HG03103 (cell line): ENCODE data around the gene MARCHF10.
"Not testable (repeated sequence)": the region's sequence is repeated elsewhere in the genome, so short reads cannot be mapped to it uniquely, and the experiment has no call there.

Experiments used
- ATAC-seq: cut with Tn5 transposase; IDR thresholded peaks from one replicate; pipeline ENCODE4 v1.9.1; 2021; ENCODE audit warnings: low read depth; ENCODE audit not compliant: unreplicated experiment

Gene MARCHF10

GRCh38 chr17:62791235-62791734 is 16.8 kb downstream of the MARCHF10 start:
- ATAC-seq = no peak

GRCh38 chr17:62790564-62790986 is 17.5 kb downstream of the MARCHF10 start:
- no peak for ATAC-seq

DNA sequence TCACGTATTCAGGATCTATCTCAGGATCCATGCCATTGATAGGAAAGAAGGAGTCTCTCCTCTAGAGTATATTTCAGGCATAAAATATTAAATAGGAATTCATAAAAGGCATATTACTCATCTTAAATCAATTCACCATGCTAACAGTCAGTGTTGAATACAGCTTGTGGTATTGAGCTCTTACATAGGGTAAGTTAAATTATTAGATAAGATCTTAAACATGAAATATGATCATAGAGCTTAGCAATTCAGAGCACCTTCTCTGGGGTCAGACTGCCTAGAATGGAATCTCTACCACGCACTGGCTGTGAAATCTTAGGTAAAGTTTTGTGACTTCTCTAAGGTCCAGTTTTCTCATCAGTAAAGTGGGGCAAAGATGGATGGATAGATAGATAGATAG is 20.7 kb downstream of the MARCHF10 start:
- ATAC-seq = no peak

DNA sequence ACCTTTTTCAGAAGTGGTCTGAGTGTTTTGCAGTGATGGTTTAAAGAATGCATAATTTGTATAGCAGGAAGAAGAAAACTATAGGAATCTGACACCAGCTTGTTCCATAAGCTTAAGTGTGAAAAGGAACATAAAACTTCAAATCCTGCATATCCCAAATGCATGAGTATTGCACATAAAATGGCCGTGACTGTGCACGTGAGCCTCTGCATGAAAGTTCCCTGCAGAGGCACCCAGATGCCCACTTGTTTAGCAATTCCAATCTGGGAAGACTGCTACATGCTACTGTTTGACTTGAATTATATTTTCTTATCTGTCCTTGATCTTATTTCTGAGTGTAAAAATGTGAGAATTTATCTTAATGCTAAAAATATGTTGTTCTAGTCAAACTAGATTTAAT is 21.5 kb downstream of the MARCHF10 start:
- no peak for ATAC-seq

- ATAC-seq = not testable (repeated sequence)
Measured at GRCh38 chr17:62785983-62786382, 22.1 kb downstream of the MARCHF10 start.

DNA sequence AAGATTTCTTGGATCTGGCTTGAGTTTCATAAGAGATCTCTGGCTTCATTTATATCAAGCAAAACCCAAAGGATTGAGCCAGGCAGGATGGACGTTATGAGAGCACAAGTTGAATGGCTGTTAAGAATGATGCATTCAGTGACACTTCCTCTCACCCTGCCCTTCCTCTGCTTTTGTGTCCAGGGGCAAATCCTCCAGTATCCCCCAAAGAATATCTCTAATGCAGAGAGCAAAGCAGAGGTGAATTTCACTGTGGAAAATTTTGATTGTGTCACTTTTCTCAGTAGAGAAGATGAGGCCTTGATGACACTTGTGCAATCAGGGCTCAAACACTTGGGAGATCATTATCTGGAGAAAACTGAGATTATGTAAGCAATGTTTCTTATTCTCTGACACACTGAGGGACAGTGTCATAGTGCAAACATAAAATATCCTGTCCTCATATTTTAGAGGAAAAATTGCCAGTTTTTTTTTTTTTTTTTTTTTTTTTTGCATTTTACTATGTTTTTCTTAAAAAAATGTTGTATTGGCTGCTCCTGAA is 25.3 kb downstream of the MARCHF10 start:
- no peak for ATAC-seq

GRCh38 chr17:62781831-62782251 is 26.3 kb downstream of the MARCHF10 start:
- ATAC-seq = no peak

- ATAC-seq = no peak
Measured at GRCh38 chr17:62781356-62781755, 26.8 kb downstream of the MARCHF10 start.

DNA sequence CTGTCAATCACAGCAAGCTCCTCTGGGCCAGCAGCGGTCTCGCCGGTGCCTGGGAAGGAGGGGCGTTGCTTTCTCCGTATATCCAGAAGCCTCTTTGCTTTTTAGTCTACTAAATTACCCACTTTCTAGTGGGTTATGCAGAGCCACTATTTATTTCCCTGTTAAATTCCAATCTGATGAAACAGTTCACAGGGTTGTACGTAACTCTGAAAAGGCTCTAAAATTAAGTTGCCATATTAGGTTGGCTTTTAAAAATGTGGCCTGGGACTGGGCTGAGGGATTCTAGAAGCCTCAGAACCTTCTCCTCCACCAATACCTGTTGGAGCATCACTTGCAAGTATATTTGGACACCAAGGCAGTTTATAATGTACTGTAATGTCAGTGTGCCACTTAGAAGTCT is 27.2 kb downstream of the MARCHF10 start:
- no peak for ATAC-seq

GRCh38 chr17:62780269-62780668 is 27.8 kb downstream of the MARCHF10 start:
- no peak for ATAC-seq

- ATAC-seq = no peak
Measured at GRCh38 chr17:62778990-62779681, 29.0 kb downstream of the MARCHF10 start.

- ATAC-seq = no peak
Measured at GRCh38 chr17:62775876-62776275, 32.2 kb downstream of the MARCHF10 start.

DNA sequence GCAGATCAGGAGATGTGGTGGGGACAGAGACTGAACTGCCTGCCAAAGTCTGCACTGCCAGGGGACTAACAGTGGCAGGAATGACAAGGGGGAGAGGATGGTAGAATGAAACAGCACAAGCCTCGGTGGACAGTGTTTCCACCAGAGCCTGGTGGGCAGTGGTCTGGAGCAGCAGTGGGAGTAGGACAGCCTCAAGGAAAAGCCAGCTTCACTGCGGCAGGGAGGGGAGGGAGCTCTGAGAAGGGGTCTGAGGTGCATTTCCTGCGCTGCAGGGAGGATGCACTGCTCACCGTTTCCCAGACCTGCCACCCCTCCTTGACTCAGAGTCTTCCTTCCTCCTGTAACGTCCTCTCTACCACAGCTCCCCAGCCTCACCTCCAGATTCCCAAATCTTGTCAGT is 33.8 kb downstream of the MARCHF10 start:
- no peak for ATAC-seq

DNA sequence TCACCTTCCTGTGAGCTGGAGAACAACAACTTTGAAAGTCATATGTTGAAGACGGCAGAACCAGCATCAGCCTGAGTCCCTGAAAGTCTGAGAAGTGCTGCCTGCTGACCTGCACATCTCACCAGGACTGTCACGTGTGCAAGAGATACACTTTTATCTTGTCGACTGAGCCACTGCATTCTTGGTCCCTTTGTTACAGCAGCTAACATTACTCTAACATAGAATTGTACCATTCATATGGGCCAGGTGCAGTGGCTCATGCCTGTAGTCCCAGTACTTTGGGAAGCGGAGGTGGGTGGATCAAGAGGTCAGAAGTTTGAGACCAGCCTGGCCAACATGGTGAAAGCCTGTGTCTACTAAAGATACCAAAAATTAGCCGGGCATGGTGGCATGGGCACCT is 40.1 kb downstream of the MARCHF10 start:
- ATAC-seq = no peak

GRCh38 chr17:62765351-62765750 is 42.8 kb downstream of the MARCHF10 start:
- no peak for ATAC-seq

- no peak for ATAC-seq
Measured at GRCh38 chr17:62763891-62764600, 44.1 kb downstream of the MARCHF10 start.

DNA sequence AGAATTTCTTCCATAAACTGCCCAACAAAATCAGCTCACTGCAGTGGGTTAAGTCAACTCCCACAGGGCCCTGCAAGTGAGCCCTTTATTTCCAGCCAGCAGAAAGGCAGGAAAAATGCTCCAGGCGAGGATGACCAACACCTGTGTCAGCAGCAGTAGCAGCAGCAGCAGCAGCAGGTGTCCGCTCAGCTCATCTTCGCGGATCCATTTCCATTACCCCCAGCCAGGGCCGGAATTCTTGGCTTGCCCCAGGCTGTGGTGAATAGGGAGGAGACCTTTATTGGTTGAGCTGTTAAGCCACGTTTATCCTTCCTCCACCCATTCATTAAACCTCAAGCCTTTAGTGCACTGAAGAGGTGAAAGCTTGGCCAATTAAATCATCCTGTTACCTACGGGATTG is 46.2 kb downstream of the MARCHF10 start:
- no peak for ATAC-seq

DNA sequence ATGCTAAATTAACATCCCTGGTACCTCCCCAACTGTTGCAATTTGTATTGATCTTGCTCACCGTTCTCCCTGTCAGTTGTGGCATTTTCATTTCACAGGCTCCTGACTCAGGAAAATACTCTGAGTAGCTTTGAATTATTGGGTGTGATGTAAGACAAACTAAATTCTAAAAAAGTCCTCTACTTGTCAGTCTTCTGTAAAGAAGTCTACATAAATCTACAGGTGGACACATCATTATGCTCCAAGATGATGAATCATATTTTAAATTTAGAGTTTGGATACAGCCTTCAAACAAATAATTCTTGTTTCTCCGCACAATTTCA is 47.2 kb downstream of the MARCHF10 start:
- ATAC-seq = no peak

GRCh38 chr17:62760059-62760944 is 47.8 kb downstream of the MARCHF10 start:
- ATAC-seq = no peak

DNA sequence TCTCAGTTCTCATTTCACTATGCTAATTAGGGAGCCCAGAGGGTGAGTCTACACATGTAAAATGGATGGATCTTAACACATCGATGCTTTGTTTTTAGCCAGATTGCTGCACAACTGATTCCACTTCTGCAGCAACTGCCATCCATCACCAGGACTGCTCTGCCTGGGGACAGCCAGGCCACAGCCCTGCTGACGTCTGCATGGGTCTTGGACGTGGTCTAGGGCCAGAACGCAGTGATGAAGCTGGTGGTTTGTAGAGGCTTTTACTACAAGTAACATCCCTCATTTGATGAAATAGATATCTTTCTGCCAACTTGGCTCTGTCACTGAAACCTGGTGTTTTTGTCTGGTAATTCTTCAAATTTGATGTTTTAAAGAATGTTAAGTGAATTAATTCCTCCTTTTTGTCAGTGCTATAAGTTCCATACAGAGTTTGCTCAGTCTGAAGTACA is 50.6 kb downstream of the MARCHF10 start:
- no peak for ATAC-seq

DNA sequence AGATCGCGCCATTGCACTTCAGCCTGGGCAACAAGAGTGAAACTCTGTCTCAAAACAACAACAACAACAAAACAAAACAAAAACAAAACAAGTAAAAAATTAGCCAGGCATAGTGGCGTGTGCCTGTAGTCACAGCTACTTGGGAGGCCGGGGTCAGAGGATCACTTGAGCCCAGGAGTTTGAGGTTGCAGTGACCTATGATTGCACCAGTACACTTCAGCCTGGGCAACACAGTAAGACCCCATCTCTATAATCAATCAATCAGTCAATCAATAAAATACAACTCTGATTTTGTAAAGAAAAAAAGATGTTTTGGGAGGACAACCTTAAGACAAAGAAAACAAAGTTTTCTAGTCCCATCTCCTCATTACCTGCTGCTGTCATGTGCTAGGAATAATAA is 51.9 kb downstream of the MARCHF10 start:
- ATAC-seq = no peak
